Ectodermal cell (in vitro differentiated cells): ENCODE measurements around the gene NDUFAF3.

Experiments used
- H3K27ac ChIP-seq: 2 replicates; pipeline ENCODE4 v1.7.0; 2013; ENCODE audit warnings: mild to moderate bottlenecking, low read depth, low read length; ENCODE audit not compliant: insufficient read depth, poor library complexity, severe bottlenecking
- H3K27me3 ChIP-seq: 2 replicates; pipeline ENCODE4 v1.7.0; 2013; ENCODE audit warnings: mild to moderate bottlenecking, low read length; ENCODE audit not compliant: insufficient read depth, control insufficient read depth, poor library complexity, severe bottlenecking
- H3K36me3 ChIP-seq: one replicate; pipeline ENCODE4 v1.7.0; 2013; ENCODE audit warnings: low read length; ENCODE audit not compliant: control insufficient read depth, insufficient read depth
- H3K4me1 ChIP-seq: one replicate; pipeline ENCODE4 v1.7.0; 2013; ENCODE audit warnings: low read length; ENCODE audit not compliant: control insufficient read depth, insufficient read depth
- H3K4me3 ChIP-seq: 2 replicates; pipeline ENCODE4 v1.7.0; 2013; ENCODE audit warnings: low read depth, low read length, control low read depth; ENCODE audit not compliant: insufficient read depth
- H3K9me3 ChIP-seq: 2 replicates; pipeline ENCODE4 v1.7.0; 2013; ENCODE audit warnings: mild to moderate bottlenecking, low read length, moderate library complexity; ENCODE audit not compliant: control insufficient read depth
- WGBS, 2 experiments: methylation state at CpG; one replicate each; pipeline ENCODE4 v1.1.7; 2013; ENCODE audit warnings: missing lambda C conversion rate in 2 of 2; 5-methylcytosine and 5-hydroxymethylcytosine counted together

NDUFAF3 gene

DNA sequence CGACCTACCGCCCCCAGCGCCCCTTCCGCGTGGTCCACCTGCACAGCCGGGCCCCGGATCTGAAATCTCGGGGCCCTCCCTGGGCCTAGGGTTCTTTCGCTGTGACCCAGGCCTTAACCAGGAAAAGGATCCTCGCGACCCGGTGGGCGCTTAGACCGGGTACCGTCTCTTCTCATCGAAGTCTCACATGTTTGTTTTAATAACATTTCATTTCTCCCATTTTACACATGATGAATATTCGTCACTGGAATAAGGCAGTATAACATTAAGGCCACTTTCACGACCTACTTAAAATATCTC is 3.3 kb upstream of the NDUFAF3 start:
- Histone ChIP-seq H3K27me3 (no peaks in the 10 kb centered on the region), H3K27ac (peak overlapping the region; percentile 50), H3K36me3 (peaks cover 34% of the 10 kb centered on the region)

GRCh38 chr3:49019941-49020329 is 2.0 kb upstream of the NDUFAF3 start:
- no peaks in the 10 kb centered on the region for H3K9me3 ChIP-seq
- peaks cover 35% of the 10 kb centered on the region for H3K36me3 ChIP-seq
- no peak overlapping the region for H3K27ac ChIP-seq
- no peaks in the 10 kb centered on the region for H3K27me3 ChIP-seq
- H3K4me1 ChIP-seq = peaks cover 18% of the 10 kb centered on the region
- 67 to 73% methylated on average over 12 of the region's 12 CpGs for WGBS, 2 experiments
- H3K4me3 ChIP-seq = peak overlapping the region; percentile 97

More for the DNA sequence above, 3.3 kb upstream of the NDUFAF3 start:
- Histone ChIP-seq H3K9me3 (no peaks in the 10 kb centered on the region), H3K4me3 (peak overlapping the region; percentile 90), H3K4me1 (peaks cover 18% of the 10 kb centered on the region)
- WGBS, 2 experiments = 9 to 11% methylated on average over 18 of the region's 18 CpGs

DNA sequence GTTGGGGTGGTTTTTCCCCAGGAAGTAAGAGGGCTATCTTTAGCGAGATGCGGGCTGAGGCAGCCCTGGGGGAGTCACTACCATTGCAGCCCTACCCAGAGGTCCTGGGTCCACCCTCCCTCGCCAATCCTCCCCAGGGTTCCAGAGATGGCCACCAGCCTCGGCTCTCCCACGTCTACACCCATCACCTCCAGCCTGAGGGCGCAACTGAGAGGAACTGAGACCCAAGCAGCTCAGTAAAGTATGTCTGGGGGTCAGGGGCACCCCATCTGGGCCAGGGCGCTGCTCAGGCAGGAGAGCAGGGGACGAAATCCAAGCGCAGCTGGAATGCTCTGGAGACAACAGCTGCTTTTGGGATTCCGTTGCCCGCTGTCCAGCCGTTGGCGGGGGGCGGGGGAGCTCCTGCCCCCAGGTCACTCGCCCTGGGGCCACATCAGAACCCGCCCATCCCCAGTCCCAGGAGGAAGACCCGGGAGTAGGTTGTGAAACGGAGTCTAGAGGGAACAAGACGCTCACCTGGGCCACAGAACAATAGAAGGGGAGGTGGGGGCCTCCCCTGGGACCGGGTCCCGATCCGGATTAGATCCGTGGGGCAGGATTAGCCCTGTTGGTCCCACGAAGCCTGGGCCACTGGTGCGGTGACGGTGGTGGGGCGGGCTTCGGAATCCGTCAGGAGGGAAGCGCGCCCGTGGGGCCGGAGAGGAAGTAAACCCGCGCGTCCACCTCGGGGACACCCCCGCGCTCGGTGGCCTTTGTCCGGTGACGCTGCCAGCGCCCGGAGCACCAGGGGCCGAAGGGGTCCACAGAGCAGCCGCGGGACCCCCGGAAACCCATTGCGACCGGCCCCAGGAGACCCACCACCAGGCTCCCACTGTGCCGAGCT is 1.4 kb upstream of the NDUFAF3 start:
- Histone ChIP-seq H3K27ac (peak overlapping the region; percentile 97), H3K4me3 (peak overlapping the region; percentile 97), H3K9me3 (no peaks in the 10 kb centered on the region), H3K27me3 (no peaks in the 10 kb centered on the region), H3K4me1 (peaks cover 18% of the 10 kb centered on the region), H3K36me3 (peaks cover 32% of the 10 kb centered on the region)
- WGBS, 2 experiments = 4 to 5% methylated on average over 51 of the region's 51 CpGs

DNA sequence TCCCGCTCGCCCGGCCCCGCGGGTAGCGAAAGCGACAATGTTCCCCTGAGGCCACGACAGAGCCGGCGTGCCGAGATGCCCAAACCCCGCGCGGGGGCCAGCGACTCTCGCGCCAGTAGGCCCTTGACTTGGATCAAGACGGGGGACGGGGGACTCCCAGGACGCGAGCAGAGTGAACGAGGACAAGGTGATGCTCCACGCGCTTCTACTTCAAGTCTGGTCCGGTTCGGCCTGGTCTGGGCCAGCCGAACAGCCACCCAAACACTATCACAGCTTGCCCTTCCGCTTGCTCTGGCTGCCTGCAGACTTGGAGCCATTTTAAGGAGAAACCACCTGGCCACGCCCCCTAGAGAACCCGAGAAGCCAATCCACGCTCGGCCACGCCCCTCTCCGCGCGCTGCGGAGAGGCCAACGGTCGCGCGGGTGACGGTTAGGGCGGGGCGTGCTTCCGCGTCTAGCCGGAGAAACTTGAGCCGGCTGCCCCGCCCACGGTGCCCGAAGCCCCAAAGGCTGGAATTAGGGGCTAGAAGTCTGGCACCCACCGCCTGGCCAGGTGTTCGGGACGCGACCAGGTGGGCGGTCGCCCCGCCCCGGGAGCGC is 608 bp upstream of the NDUFAF3 start:
- peak overlapping the region; percentile 97 for H3K27ac ChIP-seq
- no peaks in the 10 kb centered on the region for H3K9me3 ChIP-seq
- H3K4me3 ChIP-seq = peak overlapping the region; percentile 97
- no peaks in the 10 kb centered on the region for H3K27me3 ChIP-seq
- H3K4me1 ChIP-seq = peaks cover 18% of the 10 kb centered on the region
- H3K36me3 ChIP-seq = peaks cover 27% of the 10 kb centered on the region
- WGBS, 2 experiments = 0 to 1% methylated on average over 60 of the region's 60 CpGs

DNA sequence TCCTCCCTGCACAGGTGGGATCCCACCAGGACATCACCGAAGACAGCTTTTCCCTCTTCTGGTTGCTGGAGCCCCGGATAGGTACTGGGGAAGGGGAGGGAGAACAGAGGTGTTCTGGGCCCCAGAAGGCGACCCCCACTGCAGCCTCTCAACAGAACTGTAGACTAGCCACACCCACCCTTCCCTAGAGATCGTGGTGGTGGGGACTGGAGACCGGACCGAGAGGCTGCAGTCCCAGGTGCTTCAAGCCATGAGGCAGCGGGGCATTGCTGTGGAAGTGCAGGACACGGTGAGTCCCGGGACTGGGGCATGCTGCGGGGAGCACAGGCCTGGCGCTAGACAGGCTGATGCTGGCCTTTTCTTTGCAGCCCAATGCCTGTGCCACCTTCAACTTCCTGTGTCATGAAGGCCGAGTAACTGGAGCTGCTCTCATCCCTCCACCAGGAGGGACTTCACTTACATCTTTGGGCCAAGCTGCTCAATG is 809 bp downstream of the NDUFAF3 start:
- peak overlapping the region; percentile 97 for H3K27ac ChIP-seq
- peaks cover 14% of the 10 kb centered on the region for H3K4me1 ChIP-seq
- H3K4me3 ChIP-seq = peak overlapping the region; percentile 97
- 31 to 37% methylated on average over 12 of the region's 12 CpGs for WGBS, 2 experiments
- no peaks in the 10 kb centered on the region for H3K27me3 ChIP-seq
- peaks cover 32% of the 10 kb centered on the region for H3K36me3 ChIP-seq
- no peaks in the 10 kb centered on the region for H3K9me3 ChIP-seq

GRCh38 chr3:49023775-49024174 is 1.9 kb downstream of the NDUFAF3 start:
- Histone ChIP-seq H3K27ac (no peak overlapping the region), H3K4me1 (peaks cover 21% of the 10 kb centered on the region)
- 90 to 92% methylated on average over 4 of the region's 4 CpGs for WGBS, 2 experiments

GRCh38 chr3:49024449-49024848 is 2.5 kb downstream of the NDUFAF3 start:
- H3K4me1 ChIP-seq = peaks cover 22% of the 10 kb centered on the region
- H3K27me3 ChIP-seq = no peaks in the 10 kb centered on the region
- H3K36me3 ChIP-seq = peaks cover 32% of the 10 kb centered on the region
- H3K27ac ChIP-seq = no peak overlapping the region
- whole genome bisulfite sequencing, 2 experiments = 93 to 94% methylated on average over 5 of the region's 5 CpGs
- no peaks in the 10 kb centered on the region for H3K9me3 ChIP-seq
- H3K4me3 ChIP-seq = no peak overlapping the region

More at GRCh38 chr3:49023775-49024174, 1.9 kb downstream of the NDUFAF3 start:
- H3K27me3 ChIP-seq = no peaks in the 10 kb centered on the region
- H3K36me3 ChIP-seq = peaks cover 32% of the 10 kb centered on the region
- no peak overlapping the region for H3K4me3 ChIP-seq
- no peaks in the 10 kb centered on the region for H3K9me3 ChIP-seq

DNA sequence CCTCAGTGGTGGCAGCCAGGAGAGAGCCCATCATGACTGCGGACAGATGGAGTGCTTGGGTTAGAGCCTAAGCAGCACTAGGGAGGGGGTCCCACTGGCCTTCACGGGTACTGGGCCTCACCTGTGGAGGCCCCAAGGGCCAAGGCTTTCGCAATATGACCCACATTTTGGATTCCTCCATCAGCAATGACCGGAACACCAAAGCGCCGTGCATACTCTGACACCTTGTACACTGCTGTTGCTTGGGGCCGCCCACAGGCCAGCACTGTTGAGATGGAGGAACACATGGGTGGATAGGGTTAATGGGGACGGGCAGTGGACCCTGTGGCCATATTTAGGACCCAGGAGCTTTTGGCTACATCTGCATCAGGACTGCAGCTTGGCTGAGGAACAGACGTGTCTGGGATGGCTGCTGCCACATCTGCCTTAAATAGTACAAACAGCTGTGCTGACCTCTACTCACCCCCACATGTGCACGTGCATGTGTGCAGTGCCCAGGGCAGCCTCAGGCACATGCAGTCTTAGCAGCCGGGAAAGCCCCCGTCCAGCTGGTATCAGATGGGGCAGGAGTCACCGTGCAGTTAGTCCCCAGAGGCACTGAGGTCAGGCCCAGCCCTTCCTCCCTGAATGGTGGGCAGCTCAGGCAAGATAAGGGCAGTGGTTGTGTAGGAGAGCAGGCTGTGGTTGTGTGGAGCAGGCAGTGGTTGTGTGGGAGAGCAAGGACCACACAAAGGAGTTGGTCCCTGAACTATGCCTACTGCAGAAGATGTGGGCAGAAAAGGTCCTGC is 3.3 kb downstream of the NDUFAF3 start:
- Histone ChIP-seq H3K4me3 (no peak overlapping the region), H3K9me3 (no peaks in the 10 kb centered on the region), H3K27ac (no peak overlapping the region), H3K4me1 (peaks cover 18% of the 10 kb centered on the region), H3K36me3 (peaks cover 32% of the 10 kb centered on the region), H3K27me3 (no peaks in the 10 kb centered on the region)
- WGBS, 2 experiments = 96% methylated on average over 13 of the region's 13 CpGs

DNA sequence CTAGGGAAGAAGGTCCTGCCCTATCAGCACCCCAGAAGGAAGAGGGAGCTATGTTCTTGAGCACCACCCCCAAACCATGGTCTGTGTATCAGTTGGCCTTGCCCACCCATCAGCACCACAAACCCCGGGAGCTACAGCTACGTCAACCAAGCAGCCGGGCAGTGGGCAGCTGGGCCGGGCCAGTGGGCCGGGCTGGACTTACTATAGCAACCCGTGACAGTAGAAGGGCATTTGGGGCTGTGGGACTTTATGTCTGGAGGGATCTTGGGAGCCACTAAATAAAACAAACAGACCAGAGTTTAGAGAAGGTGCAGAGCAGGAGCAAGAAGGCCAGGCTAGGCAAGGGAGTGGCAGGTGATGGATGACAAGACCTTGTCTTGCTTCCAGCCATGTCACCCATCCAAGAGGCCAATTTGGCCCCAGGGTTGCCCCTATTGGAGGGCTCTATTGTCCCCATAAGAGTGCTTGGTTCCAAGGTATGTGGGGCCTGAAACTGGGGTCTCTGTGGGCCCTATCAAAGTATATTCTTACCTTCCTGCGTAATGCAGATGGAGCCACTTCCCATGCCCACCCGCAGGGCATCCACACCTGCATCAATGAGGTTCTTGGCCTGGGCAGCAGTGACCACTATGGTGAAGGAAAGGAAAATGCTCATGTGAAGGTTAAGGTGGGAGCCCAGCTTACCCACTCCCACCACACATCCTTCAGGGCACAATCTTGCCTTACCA is 4.0 kb downstream of the NDUFAF3 start:
- WGBS, 2 experiments = 97 to 99% methylated on average over 8 of the region's 8 CpGs
- H3K36me3 ChIP-seq = peaks cover 39% of the 10 kb centered on the region

More for the DNA sequence above, 4.0 kb downstream of the NDUFAF3 start:
- no peak overlapping the region for H3K27ac ChIP-seq
- H3K27me3 ChIP-seq = no peaks in the 10 kb centered on the region
- no peaks in the 10 kb centered on the region for H3K9me3 ChIP-seq
- peaks cover 18% of the 10 kb centered on the region for H3K4me1 ChIP-seq
- no peak overlapping the region for H3K4me3 ChIP-seq
